Right lobe of liver (tissue), 6 donors: ENCODE data around the gene STIL. TPM values are rescaled to one million over a fixed set of nuclear protein-coding genes. Genes with fewer than 3 reads are reported as not detected.
"Not testable (repeated sequence)": the region's sequence is repeated elsewhere in the genome, so short reads cannot be mapped to it uniquely, and the experiment has no call there.

ENCODE experiments used
- ATAC-seq, 4 donors: fragments of 200-7000 bp; cut with Tn5 transposase; one replicate each; pipeline ENCODE4 v1.9.1; 2020; ENCODE audit warnings: mild to moderate bottlenecking in 4 of 4, moderate library complexity in 4 of 4
- DNase-seq, 3 donors: peaks; one replicate each; pipeline ENCODE4 v3.0.0-alpha.2; 2020
- H3K27ac ChIP-seq, 3 donors: fragments of 200-600 bp; one replicate each; pipeline ENCODE4 v1.8.0; 2022
- H3K27me3 ChIP-seq, 2 donors: fragments of 200-600 bp; one replicate each; pipeline ENCODE4 v1.8.0; 2022
- H3K36me3 ChIP-seq, 4 donors: fragments of 200-600 bp; sonication (generic) in 1 of 4; one replicate each; pipeline versions ENCODE4 v1.5.1 to v1.8.0; 2017 to 2022; ENCODE audit warnings: control low read depth in 1 of 4
- H3K4me1 ChIP-seq, 4 donors: fragments of 200-600 bp; sonication (generic) in 1 of 4; one replicate each; pipeline versions ENCODE4 v1.5.1 to v1.8.0; 2017 to 2022; ENCODE audit warnings: control low read depth in 1 of 4
- H3K4me3 ChIP-seq, 3 donors: fragments of 200-600 bp; one replicate each; pipeline ENCODE4 v1.8.0; 2022
- H3K9me3 ChIP-seq, 4 donors: fragments of 200-600 bp; sonication (generic) in 1 of 4; one replicate each; pipeline versions ENCODE4 v1.5.1 to v1.8.0; 2017 to 2022; ENCODE audit warnings: control low read depth in 1 of 4
- CTCF ChIP-seq, 4 donors: fragments of 200-600 bp in 3 of 4; fragments of 450-650 bp in 1 of 4; IDR thresholded peaks; one replicate each; pipeline versions ENCODE4 v1.5.1 to v1.8.0; 2016 to 2022; ENCODE audit warnings: antibody characterized with exemption in 4 of 4, mild to moderate bottlenecking in 2 of 4
- POLR2A ChIP-seq: fragments of 450-650 bp; IDR thresholded peaks from one replicate; pipeline ENCODE4 v1.6.1; 2017; ENCODE audit warnings: antibody characterized with exemption, mild to moderate bottlenecking
- WGBS: methylation state at CpG from one replicate; pipeline ENCODE4 v1.1.6; 2018; ENCODE audit warnings: low coverage, low lambda C conversion rate; ENCODE audit not compliant: insufficient coverage; ENCODE audit errors: missing lambda C conversion rate; 5-methylcytosine and 5-hydroxymethylcytosine counted together
- intact Hi-C, 2 donors: fragments of 100-400 bp; cut with DNase I; formaldehyde crosslinking; loops; one replicate each; pipeline versions ENCODE4 v1.11.2 to v1.14.1; 2022
- total RNA-seq, 6 experiments: library from RNA; depleted of rRNA in 2 of 6; stranded (reverse); fragments of >200 nt in 2 of 6; fragmentation: NEBNext Ultra II Directional in 3 of 6; extraction: Animal tissue kit (Norgen Biotek cat#: 25700) in 3 of 6; gene quantifications; one replicate each; pipeline versions ENCODE4 v1.1.0 to v1.2.4, GENCODE V29; 2016 to 2023
- donor health status: DM: no; HTN: yes; CAD: no.
- donor health status: DM: no; HTN: no; CAD: no.
- donor health status: DM: no; HTN: no; CAD: no.
- donor health status: DM: no; HTN: yes; CAD: no.
- donor health status: DM: no; HTN: yes; CAD: no.

The STIL gene
- total RNA-seq, 6 experiments from 2014 or later, result 0.61 to 2.5 (median 0.87) TPM

- H3K4me3 ChIP-seq, result no peak overlapping the region
- no peak for TF ChIP-seq POLR2A
- TF ChIP-seq CTCF (IDR thresholded peaks at IDR 0.05), result no peak
- intact Hi-C loops, result no loop called here
- no peak for DNase-seq
- H3K36me3 ChIP-seq, result peaks cover 0 to 3% (median 0%) of the 10 kb centered on the region in 4 donors
- 100% methylated on average over 1 of the region's 1 CpG for WGBS
- H3K9me3 ChIP-seq, result no peaks in the 10 kb centered on the region
- no peak for ATAC-seq
- H3K27ac ChIP-seq, result no peak overlapping the region
- no peaks in the 10 kb centered on the region for H3K27me3 ChIP-seq
- peaks cover 0 to 14% (median 0%) of the 10 kb centered on the region in 4 donors for H3K4me1 ChIP-seq
These were observed 34.3 kb upstream of the STIL start for GRCh38 chr1:47348246-47348645.

- DNase-seq, result no peak
- intact Hi-C loops, result no loop called here
These were observed 33.8 kb upstream of the STIL start for GRCh38 chr1:47347735-47348134.

GRCh38 chr1:47346979-47347378 is 33.0 kb upstream of the STIL start:
- DNase-seq, ATAC-seq, H3K27me3 ChIP-seq, H3K36me3 ChIP-seq, H3K4me3 ChIP-seq, H3K27ac ChIP-seq, intact Hi-C loops, H3K9me3 ChIP-seq: not testable (repeated sequence)
- H3K4me1 ChIP-seq, result peaks cover 0 to 14% (median 0%) of the 10 kb centered on the region in 4 donors
- WGBS, result no CpG with 5 or more reads among the region's 5 CpGs

More at GRCh38 chr1:47347735-47348134, 33.8 kb upstream of the STIL start:
- H3K27me3 ChIP-seq, result no peaks in the 10 kb centered on the region
- 62% methylated on average over 9 of the region's 9 CpGs for whole genome bisulfite sequencing
- no peaks in the 10 kb centered on the region for H3K9me3 ChIP-seq
- H3K27ac ChIP-seq, result no peak overlapping the region
- H3K36me3 ChIP-seq, result peaks cover 0 to 3% (median 0%) of the 10 kb centered on the region in 4 donors
- peak in 2 of 4 donors; percentile 44 to 57 for ATAC-seq
- peaks cover 0 to 14% (median 0%) of the 10 kb centered on the region in 4 donors for H3K4me1 ChIP-seq
- H3K4me3 ChIP-seq, result no peak overlapping the region
- TF ChIP-seq POLR2A (no peak), CTCF (IDR thresholded peaks at IDR 0.05) (no peak)

- WGBS, result 39% methylated on average over 4 of the region's 4 CpGs
- no peak overlapping the region for H3K27ac ChIP-seq
- no peaks in the 10 kb centered on the region for H3K27me3 ChIP-seq
- H3K9me3 ChIP-seq, result no peaks in the 10 kb centered on the region
- TF ChIP-seq POLR2A, result no peak
- TF ChIP-seq CTCF (IDR thresholded peaks at IDR 0.05), result no peak
- peaks cover 0 to 3% (median 0%) of the 10 kb centered on the region in 4 donors for H3K36me3 ChIP-seq
- no peak for DNase-seq
- H3K4me1 ChIP-seq, result peaks cover 0 to 31% (median 4%) of the 10 kb centered on the region in 4 donors
- ATAC-seq, result peak in 3 of 4 donors; percentile 54 to 83 (median 60)
- no peak overlapping the region for H3K4me3 ChIP-seq
- intact Hi-C loops, result no loop called here
These were observed 26.3 kb upstream of the STIL start for GRCh38 chr1:47340227-47340626.

- intact Hi-C loops, result no loop called here
- ATAC-seq (no peak), DNase-seq (no peak)
- peaks cover 0 to 37% (median 6%) of the 10 kb centered on the region in 4 donors for H3K4me1 ChIP-seq
- H3K9me3 ChIP-seq, result no peaks in the 10 kb centered on the region
- no peak for TF ChIP-seq CTCF (IDR thresholded peaks at IDR 0.05)
- TF ChIP-seq POLR2A, result no peak
- peaks cover 0 to 1% (median 0%) of the 10 kb centered on the region in 4 donors for H3K36me3 ChIP-seq
- no peaks in the 10 kb centered on the region for H3K27me3 ChIP-seq
- no peak overlapping the region for H3K27ac ChIP-seq
- H3K4me3 ChIP-seq, result no peak overlapping the region
These were observed 24.5 kb upstream of the STIL start for GRCh38 chr1:47338249-47339077.
